Astrocyte (in vitro differentiated cells and primary cell): Measurements from ENCODE around the gene RNF180. TPM values are rescaled to one million over a fixed set of nuclear protein-coding genes. Genes with fewer than 3 reads are reported as not detected.

Experiments
- DNase-seq: peaks from one replicate; pipeline ENCODE4 v3.0.0-alpha.2; 2010; ENCODE audit warnings: low read depth
- FAIRE-seq: peaks from 2 replicates; lab custom pipeline; 2011; peaks lifted over from hg19 to GRCh38; lab: Jason Lieb, UNC
- H2AFZ ChIP-seq: 2 replicates; pipeline ENCODE4 v1.6.0; 2012; ENCODE audit warnings: low read depth, low read length, inconsistent platforms
- H3K27ac ChIP-seq: 2 replicates; pipeline ENCODE4 v1.5.1; 2011; ENCODE audit warnings: low read depth, low read length, inconsistent platforms
- H3K27me3 ChIP-seq: 2 replicates; pipeline ENCODE4 v1.6.0; 2011; ENCODE audit warnings: low read length, inconsistent platforms; ENCODE audit not compliant: insufficient read depth
- H3K36me3 ChIP-seq: 2 replicates; pipeline ENCODE4 v1.5.1; 2011; ENCODE audit warnings: low read length, inconsistent platforms; ENCODE audit not compliant: insufficient read depth
- H3K4me1 ChIP-seq: 2 replicates; pipeline ENCODE4 v1.5.1; 2011; ENCODE audit warnings: low read length, inconsistent platforms; ENCODE audit not compliant: insufficient read depth
- H3K4me2 ChIP-seq: 2 replicates; pipeline ENCODE4 v1.6.0; 2012; ENCODE audit warnings: low read length, inconsistent platforms
- H3K4me3 ChIP-seq: 2 replicates; pipeline ENCODE4 v1.5.1; 2011; ENCODE audit warnings: low read depth, mild to moderate bottlenecking, low read length, inconsistent platforms; ENCODE audit not compliant: insufficient read depth
- H3K79me2 ChIP-seq: 2 replicates; pipeline ENCODE4 v1.6.0; 2012; ENCODE audit warnings: mild to moderate bottlenecking, low read length, inconsistent platforms; ENCODE audit not compliant: insufficient read depth
- H3K9ac ChIP-seq: 2 replicates; pipeline ENCODE4 v1.6.0; 2012; ENCODE audit warnings: mild to moderate bottlenecking, low read length, inconsistent platforms
- H3K9me3 ChIP-seq: 2 replicates; pipeline ENCODE4 v1.5.1; 2012; ENCODE audit warnings: low read depth, mild to moderate bottlenecking, low read length, inconsistent platforms; ENCODE audit not compliant: insufficient read depth
- H4K20me1 ChIP-seq: 2 replicates; pipeline ENCODE4 v1.6.0; 2012; ENCODE audit warnings: low read length, inconsistent platforms; ENCODE audit not compliant: insufficient read depth
- H3K27ac Mint-ChIP-seq: one replicate; pipeline ENCODE4 v1.8.0; 2021; ENCODE audit warnings: mild to moderate bottlenecking, mixed read lengths; ENCODE audit not compliant: unreplicated experiment
- H3K27me3 Mint-ChIP-seq: one replicate; pipeline ENCODE4 v1.8.0; 2021; ENCODE audit warnings: low read depth, mixed read lengths; ENCODE audit not compliant: unreplicated experiment
- H3K36me3 Mint-ChIP-seq: one replicate; pipeline ENCODE4 v1.8.0; 2021; ENCODE audit warnings: low read depth, mixed read lengths; ENCODE audit not compliant: unreplicated experiment
- H3K4me1 Mint-ChIP-seq: one replicate; pipeline ENCODE4 v1.8.0; 2021; ENCODE audit warnings: low read depth, mixed read lengths; ENCODE audit not compliant: unreplicated experiment
- H3K4me3 Mint-ChIP-seq: one replicate; pipeline ENCODE4 v1.8.0; 2021; ENCODE audit warnings: mild to moderate bottlenecking, moderate library complexity, mixed read lengths; ENCODE audit not compliant: unreplicated experiment
- H3K9me3 Mint-ChIP-seq: one replicate; pipeline ENCODE4 v1.8.0; 2021; ENCODE audit warnings: mild to moderate bottlenecking, mixed read lengths; ENCODE audit not compliant: unreplicated experiment
- CTCF ChIP-seq: IDR thresholded peaks from 2 replicates; pipeline ENCODE4 v1.5.1; 2011; ENCODE audit warnings: low read depth, mild to moderate bottlenecking, inconsistent platforms, low read length, moderate library complexity; ENCODE audit not compliant: insufficient read depth
- EZH2 ChIP-seq: IDR thresholded peaks from 2 replicates; pipeline ENCODE4 v1.6.1; 2012; ENCODE audit warnings: mild to moderate bottlenecking, low read length, inconsistent platforms; ENCODE audit not compliant: insufficient read depth
- total RNA-seq: library from RNA; stranded (reverse); gene quantifications from 2 replicates; pipeline ENCODE4 v1.2.1, GENCODE V29; 2021

Gene RNF180
- total RNA-seq, 1 donor from 2014 or later, result 5.4 TPM

- no peaks in the 10 kb centered on the region for H3K9me3 ChIP-seq
- H3K36me3 ChIP-seq, result no peaks in the 10 kb centered on the region
- no peak overlapping the region for H2AFZ ChIP-seq
- H3K27me3 ChIP-seq, result no peaks in the 10 kb centered on the region
- no peaks in the 10 kb centered on the region for H3K27me3 Mint-ChIP-seq
- no peaks in the 10 kb centered on the region for H4K20me1 ChIP-seq
- DNase-seq (no peak), FAIRE-seq (no peak)
- no peaks in the 10 kb centered on the region for H3K4me1 ChIP-seq
- H3K4me3 Mint-ChIP-seq, result no peak overlapping the region
- TF ChIP-seq CTCF (no peak), EZH2 (no peak)
- H3K9ac ChIP-seq, result no peak overlapping the region
- H3K27ac Mint-ChIP-seq, result no peak overlapping the region
- no peak overlapping the region for H3K4me3 ChIP-seq
- H3K79me2 ChIP-seq, result no peaks in the 10 kb centered on the region
- H3K27ac ChIP-seq, result no peak overlapping the region
- H3K4me2 ChIP-seq, result no peak overlapping the region
- H3K36me3 Mint-ChIP-seq, result no peaks in the 10 kb centered on the region
- no peaks in the 10 kb centered on the region for H3K9me3 Mint-ChIP-seq
- peaks cover 5% of the 10 kb centered on the region for H3K4me1 Mint-ChIP-seq
Measured at GRCh38 chr5:64126202-64126741, 39.4 kb upstream of the RNF180 start.

DNA sequence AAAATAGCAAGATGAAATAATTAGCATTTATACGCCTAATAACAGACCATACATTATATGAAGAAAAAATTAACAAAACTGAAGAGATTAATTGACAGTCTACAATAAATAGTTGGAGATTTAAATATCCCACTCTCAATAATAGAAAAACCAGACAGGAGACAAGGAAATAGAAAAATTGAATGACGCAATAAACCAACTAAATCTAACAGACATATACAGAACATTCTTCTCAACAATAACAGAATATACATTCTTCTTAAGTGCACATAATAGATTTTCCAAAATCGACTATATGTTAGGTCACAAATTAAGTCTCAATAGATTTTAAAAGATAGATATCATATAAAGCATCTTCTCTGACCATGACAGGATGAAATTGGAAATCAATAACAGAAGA, 25.6 kb upstream of the RNF180 start:
- no peaks in the 10 kb centered on the region for H3K36me3 ChIP-seq

More for the DNA sequence above, 25.6 kb upstream of the RNF180 start:
- Histone ChIP-seq H2AFZ (no peak overlapping the region), H3K9me3 (no peaks in the 10 kb centered on the region), H3K4me2 (no peak overlapping the region), H3K79me2 (no peaks in the 10 kb centered on the region), H3K9ac (no peak overlapping the region), H3K4me3 (no peak overlapping the region), H3K4me1 (peaks cover 7% of the 10 kb centered on the region), H3K27me3 (no peaks in the 10 kb centered on the region), H3K27ac (no peak overlapping the region), H4K20me1 (no peaks in the 10 kb centered on the region)
- no peaks in the 10 kb centered on the region for H3K9me3 Mint-ChIP-seq
- no peak for DNase-seq
- no peak for FAIRE-seq
- H3K36me3 Mint-ChIP-seq, result no peaks in the 10 kb centered on the region
- no peak overlapping the region for H3K27ac Mint-ChIP-seq
- H3K27me3 Mint-ChIP-seq, result no peaks in the 10 kb centered on the region
- TF ChIP-seq CTCF, result no peak
- no peak for TF ChIP-seq EZH2
- H3K4me1 Mint-ChIP-seq, result peaks cover 5% of the 10 kb centered on the region
- H3K4me3 Mint-ChIP-seq, result no peak overlapping the region
